Stimulated activated CD4-positive, alpha-beta T cell treated with anti-CD3 and anti-CD28 coated beads, Interleukin-4, amount 100 ng/mL, for 48 hours (primary cell): ENCODE results near the gene PLEKHG2.
A peak's percentile ranks its signal among the peaks of the same experiment; 100 is the strongest.

Experiments used
- DNase-seq, 2 donors: peaks; one replicate each; pipeline ENCODE4 v3.0.0-alpha.2; 2020; ENCODE audit warnings: low read depth in 2 of 2

Gene PLEKHG2

DNA sequence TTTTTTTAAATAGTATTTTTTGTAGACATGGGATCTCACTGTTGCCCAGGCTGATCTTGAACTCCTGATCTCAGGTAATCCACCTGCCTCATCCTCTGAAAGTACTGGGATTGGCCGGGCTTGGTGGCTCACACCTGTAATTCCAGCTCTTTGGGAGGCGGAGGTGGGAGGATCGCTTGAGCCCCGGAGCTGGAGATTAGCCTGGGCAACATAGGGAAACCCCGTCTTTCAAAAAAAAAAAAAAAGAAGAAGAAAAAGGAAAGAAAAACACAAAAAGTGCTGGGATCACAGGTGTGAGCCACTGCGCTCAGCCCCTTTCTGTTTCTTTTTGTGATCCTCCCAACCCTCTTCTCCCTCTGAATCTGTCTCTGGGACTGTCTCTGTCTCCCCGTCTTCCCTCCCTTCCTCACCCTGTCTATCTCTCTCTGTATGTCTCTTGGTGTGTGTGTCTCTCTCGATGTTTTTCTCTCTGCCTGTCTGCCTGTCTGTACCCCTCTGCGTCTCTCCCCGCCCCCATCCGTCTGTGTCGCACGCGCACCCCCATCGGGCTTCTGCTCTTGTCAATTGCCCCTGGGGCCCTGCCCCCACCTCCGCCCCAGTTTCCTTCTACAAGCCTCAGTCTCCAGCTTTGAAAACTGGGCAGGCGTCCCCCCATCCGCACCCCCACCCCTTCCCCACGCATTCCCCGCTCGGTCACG lies 6.4 kb upstream of the PLEKHG2 start:
- DNase-seq, result peak; percentile 73 to 77

DNA sequence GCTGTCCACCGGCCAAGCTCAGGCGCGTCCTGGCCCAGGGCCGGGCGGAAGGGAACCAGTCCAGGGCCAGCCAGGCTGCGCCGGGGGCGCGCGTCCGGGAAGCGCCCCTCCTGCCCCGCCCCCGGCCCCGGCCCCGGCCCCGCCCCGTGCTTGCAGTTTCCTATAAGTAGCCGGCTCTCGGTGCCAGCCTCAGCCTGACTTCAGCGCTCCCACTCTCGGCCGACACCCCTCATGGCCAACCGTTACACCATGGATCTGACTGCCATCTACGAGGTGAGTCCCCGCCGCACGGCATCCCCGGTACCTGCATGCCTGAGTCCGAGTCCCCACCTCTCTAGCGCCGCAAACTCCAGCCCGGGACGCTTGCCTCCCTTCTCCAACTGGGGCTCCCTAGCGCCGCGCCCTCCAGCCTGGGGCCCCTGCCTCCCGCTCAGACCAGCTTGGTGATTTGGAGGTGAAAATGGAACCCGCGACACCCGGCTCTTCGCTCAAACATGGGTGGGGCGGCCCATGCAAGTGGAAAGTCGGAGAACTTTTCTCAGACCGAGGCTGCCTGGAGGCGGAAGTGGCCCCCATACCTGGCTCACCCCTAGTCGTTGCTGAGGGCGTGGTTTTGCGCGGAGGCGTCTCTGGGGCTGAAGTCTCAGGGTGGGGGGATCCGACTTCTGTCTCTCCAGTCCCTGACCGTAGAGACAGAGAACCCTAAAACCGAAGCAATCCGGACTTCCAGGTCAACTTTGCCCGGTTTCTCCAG lies 5.6 kb upstream of the PLEKHG2 start, which contains the start of gene ZFP36:
TSS of gene ZFP36 (plus strand) at position 192 of the 754 bp plus-strand sequence. CDS start at position 250, 58 bp downstream.
- DNase-seq, result peak; percentile 78 to 88

DNA sequence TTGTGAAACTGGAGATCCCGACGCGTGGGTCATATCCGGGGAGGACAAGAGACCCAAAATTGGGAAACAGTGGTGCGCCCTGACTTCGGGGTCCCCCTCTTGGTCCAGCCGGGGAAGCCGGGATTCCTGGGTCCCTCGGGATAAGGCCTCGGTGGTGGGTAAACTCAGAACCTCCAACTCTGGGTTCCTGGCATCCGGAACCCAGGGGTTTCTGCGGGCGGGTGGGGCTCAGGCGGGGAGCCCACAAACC lies 5.1 kb upstream of the PLEKHG2 start:
- DNase-seq, result no peak

DNA sequence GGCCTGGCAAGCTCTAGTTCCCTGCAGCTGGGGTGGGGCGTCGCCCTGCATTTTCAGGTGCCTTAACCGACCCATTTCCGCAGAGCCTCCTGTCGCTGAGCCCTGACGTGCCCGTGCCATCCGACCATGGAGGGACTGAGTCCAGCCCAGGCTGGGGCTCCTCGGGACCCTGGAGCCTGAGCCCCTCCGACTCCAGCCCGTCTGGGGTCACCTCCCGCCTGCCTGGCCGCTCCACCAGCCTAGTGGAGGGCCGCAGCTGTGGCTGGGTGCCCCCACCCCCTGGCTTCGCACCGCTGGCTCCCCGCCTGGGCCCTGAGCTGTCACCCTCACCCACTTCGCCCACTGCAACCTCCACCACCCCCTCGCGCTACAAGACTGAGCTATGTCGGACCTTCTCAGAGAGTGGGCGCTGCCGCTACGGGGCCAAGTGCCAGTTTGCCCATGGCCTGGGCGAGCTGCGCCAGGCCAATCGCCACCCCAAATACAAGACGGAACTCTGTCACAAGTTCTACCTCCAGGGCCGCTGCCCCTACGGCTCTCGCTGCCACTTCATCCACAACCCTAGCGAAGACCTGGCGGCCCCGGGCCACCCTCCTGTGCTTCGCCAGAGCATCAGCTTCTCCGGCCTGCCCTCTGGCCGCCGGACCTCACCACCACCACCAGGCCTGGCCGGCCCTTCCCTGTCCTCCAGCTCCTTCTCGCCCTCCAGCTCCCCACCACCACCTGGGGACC lies 4.6 kb upstream of the PLEKHG2 start:
- no peak for DNase-seq

DNA sequence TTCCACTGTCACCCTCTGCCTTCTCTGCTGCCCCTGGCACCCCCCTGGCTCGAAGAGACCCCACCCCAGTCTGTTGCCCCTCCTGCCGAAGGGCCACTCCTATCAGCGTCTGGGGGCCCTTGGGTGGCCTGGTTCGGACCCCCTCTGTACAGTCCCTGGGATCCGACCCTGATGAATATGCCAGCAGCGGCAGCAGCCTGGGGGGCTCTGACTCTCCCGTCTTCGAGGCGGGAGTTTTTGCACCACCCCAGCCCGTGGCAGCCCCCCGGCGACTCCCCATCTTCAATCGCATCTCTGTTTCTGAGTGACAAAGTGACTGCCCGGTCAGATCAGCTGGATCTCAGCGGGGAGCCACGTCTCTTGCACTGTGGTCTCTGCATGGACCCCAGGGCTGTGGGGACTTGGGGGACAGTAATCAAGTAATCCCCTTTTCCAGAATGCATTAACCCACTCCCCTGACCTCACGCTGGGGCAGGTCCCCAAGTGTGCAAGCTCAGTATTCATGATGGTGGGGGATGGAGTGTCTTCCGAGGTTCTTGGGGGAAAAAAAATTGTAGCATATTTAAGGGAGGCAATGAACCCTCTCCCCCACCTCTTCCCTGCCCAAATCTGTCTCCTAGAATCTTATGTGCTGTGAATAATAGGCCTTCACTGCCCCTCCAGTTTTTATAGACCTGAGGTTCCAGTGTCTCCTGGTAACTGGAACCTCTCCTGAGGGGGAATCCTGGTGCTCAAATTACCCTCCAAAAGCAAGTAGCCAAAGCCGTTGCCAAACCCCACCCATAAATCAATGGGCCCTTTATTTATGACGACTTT lies 3.9 kb upstream of the PLEKHG2 start:
- no peak for DNase-seq

DNA sequence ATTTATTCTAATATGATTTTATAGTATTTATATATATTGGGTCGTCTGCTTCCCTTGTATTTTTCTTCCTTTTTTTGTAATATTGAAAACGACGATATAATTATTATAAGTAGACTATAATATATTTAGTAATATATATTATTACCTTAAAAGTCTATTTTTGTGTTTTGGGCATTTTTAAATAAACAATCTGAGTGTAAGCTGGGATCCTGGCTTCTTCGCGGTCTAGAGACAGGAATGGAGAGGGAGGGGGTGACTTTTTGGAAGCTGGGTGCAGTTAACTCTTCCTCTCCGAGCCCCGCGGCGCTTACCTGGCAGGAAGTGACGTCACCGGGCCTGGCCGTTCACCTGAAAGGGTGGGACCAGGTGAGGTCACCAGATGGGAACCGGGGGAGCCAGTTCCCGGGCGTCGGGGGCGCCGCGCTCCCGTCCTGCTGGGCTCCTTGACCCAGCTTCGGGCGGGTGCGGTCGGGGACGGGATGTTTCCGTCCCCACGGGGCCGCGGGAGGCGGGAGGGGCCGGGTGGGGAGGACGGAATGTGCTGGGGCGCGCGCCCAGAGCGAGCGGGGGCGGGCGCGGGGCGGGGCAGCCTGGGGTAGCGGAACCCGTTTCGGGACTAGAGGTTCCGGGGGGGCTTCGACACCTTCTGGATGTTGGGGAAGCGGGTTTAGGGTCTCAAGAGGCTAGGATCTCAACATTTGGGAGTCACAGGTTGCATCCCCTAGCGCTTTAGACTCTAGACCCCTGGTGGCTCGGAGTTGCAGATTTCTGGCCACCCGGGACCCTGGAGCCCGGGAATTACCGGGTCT lies 3.1 kb upstream of the PLEKHG2 start:
- peak; percentile 68 to 75 for DNase-seq

DNA sequence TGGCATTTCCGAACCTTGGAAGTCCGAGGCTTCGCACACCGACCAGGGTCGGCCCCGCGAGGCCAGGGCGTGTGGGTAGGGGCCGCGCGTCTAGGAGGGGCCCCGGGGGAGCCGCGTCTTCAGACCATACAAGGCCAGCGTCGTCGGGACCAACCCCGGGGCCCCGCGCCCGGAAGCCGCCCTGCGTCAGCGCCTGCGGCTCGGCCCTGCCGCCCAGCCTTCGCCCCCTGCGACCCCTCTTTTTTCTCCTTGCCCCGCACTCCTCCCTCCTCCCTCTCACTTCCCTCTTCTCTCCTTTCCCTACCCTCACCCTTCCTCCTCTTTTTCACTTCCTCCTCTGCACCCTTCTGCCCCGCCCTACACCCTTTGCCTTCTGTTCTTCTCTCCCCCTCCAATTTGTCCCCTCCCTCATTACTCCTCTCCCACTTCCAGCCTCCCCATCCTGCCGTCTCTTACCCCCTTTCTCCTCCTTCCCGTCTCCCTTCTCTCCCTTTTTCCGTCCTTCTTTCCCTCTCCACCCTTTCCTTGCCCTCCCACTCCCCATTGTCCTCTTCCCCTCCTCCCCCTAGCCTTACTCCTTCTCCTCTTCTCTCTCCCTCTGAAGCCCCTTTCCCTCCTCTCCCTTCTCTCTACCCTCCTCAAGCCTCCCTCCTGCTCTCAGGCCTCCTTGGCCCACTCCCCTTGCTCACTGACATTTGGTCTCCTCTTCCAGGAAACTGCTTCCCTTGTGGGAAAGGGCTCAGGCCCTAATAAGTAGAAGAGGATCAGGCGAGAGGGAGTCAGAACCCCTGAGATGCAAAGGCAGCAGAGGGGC lies 2.2 kb upstream of the PLEKHG2 start:
- DNase-seq, result no peak

DNA sequence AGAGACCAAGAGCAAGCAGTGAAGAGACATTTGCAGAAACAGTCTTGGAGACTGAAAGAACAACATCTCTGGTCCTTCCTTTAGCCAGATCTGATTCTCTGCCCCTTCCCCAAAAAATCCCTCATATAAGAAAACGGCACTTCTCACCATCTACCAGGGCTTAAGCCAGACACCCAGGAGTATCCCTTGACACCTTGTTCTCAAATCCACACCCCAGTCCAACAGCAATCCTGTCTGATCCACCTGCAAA lies 1.7 kb upstream of the PLEKHG2 start:
- no peak for DNase-seq

DNA sequence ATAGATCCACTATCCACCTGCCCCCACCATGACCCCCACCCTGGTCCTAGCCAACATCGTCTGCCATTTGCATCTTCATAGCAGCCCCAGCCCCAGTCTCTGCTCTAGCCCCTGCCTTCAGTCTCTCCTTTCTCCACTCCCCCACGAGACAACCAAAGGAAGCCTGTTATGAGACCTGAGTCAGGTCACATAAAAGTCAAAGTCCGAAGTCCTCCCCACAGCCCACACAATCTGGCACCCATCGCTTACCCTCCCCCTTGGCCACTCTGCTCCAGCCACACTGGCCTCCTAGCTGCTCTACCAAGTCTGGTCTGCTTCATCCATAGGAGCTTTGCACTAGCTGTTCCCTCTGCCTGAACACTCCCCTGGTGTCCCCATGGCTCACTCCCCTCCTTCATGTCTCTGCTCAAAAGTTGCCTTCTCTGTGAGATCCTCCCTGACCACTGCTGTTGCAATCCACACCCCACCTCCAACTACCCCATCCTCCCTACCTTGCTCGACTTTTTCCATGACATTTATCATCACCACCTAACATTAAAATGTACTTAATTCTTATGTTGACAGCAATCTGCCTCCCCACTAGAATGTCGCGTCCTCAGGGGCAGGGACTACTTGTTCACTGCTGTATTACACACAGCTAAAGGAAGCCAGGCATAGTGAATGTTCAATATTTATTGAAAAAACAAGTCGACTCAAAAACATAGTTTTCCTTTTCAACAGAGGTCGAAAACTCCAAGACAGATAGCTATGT lies 1.2 kb upstream of the PLEKHG2 start:
- DNase-seq, result no peak

DNA sequence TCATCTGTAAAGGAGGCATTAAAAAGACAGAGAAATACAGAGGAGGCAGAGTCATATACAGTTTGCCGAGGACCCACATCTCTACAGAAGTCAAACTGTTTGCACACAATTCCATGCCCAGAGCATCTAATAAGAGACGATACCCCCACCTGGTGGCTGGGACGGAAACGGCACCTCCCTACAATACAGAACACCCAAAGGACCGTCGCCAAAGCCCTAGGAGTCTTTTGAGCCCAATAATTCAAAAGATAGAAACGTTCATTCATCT lies 703 bp upstream of the PLEKHG2 start:
- peak; percentile 86 to 92 for DNase-seq

DNA sequence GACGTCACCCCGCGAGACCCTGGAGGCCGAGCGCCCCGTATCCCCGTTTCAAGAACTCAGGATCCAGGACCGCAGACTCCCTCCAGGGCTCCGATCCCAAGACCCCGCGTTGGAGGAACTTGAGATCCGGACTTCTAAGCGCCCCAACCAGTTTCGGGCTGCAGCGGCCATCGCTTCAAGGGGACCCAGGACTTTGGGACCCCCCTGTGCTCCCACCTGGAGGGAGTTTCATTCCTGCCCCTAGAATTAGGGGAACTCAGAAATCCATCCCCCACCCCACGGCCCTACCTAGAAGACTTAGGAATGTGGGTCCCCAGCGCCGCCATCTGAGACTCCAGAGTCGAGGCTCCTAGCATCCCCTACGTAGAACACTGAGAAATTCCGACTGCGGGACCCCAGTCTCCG lies 400 bp downstream of the PLEKHG2 start:
- DNase-seq, result no peak

DNA sequence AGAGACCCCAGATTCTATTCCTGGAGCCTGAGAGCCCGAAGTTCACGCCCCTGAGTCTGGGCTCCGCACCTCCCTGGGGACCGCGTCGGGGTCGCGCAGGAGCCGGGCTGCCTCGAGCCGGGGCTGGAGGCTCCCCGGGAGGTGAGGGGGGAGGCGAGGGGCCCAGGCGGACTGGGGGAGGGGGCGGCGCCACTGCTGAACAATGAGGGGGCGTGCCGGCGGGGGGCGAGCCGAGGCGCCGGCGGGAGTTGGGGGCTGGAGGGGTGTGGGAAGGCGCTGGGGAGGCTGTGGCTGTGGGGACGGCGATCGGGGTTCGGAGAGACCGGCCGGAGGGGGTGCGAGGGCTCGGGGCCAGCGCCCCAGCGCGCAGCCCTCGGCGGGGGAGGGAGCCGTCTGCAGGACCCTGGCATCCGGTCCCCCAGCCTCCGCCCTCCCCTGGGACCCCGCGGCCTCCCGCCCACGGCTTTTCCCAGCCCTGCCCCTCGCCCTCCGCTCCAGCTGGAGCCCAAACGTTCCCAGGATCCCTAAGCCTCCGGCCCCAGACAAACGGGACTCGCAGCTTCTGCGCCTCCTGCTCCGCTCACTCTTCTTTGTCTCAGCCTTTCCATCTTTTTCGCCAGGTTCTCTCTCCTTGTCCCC lies 922 bp downstream of the PLEKHG2 start:
- DNase-seq, result no peak

DNA sequence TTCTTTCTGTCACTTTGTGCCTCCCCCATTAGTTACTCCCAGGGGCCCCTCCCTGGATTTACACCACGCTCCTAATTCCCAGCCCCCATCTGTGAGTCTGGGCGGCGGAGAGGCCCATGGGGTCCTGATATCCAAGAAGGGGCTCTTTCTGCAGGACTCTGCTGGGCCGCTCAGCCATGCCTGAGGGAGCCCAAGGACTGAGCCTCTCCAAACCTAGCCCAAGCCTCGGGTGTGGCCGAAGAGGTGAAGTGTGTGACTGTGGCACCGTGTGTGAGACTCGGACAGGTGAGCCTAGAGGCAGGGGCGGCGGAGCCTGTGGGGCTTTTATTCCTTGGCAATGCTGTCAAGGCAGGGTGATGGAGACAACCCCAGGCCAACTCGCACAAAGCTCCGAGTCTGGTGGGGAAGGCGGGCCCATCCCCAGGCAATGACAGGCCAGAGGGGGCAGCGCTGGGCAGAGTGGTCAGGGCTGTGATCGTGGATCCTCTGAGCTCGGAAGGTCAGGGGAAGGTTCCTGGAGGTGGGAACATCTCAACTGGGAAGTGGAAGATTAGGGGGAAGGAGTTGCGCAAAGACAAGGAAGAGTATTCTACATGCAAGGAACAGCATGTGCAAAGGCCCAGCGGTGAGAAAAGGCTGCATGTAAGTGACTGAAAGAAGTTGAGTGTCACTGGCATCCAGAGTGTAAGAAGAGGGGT lies 1.6 kb downstream of the PLEKHG2 start:
- DNase-seq, result no peak

DNA sequence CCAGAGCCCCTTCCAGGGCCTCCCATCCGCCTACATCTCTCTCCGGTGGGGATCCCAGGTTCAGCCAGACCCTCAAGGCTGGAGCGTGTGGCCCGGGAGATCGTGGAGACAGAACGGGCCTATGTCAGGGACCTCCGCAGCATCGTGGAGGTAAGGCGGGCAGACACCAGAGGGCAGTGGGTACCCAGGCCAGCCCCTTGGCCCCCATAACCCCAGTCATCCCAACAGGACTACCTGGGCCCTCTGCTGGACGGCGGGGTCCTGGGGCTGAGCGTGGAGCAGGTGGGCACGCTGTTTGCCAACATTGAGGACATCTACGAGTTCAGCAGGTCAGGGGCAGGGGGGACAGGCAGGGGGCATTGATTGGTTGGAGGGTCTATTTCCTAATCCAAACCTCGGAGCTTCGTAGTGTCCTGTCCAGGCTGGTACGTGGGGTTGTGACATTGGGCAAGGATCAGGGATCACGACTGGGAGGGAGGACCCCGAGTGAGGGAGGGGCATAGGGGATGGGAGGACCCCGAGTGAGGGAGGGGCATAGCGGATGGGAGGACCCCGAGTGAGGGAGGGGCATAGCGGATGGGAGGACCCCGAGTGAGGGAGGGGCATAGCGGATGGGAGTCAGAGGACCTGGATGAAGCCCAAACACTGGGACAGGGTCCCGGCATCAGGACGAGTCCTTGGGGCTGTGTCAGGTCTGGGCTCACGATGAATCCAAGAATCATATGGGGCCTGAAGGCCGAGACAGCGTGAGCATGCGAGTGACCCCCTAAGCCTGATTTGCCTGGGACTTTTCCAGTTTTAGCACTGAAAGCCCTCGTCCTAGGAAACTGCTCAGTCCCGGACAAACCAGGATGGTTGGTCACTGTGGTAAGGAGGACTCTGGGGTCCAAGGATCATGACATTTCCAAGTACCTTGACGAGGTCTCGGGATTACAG lies 2.9 kb downstream of the PLEKHG2 start:
- DNase-seq, result no peak

DNA sequence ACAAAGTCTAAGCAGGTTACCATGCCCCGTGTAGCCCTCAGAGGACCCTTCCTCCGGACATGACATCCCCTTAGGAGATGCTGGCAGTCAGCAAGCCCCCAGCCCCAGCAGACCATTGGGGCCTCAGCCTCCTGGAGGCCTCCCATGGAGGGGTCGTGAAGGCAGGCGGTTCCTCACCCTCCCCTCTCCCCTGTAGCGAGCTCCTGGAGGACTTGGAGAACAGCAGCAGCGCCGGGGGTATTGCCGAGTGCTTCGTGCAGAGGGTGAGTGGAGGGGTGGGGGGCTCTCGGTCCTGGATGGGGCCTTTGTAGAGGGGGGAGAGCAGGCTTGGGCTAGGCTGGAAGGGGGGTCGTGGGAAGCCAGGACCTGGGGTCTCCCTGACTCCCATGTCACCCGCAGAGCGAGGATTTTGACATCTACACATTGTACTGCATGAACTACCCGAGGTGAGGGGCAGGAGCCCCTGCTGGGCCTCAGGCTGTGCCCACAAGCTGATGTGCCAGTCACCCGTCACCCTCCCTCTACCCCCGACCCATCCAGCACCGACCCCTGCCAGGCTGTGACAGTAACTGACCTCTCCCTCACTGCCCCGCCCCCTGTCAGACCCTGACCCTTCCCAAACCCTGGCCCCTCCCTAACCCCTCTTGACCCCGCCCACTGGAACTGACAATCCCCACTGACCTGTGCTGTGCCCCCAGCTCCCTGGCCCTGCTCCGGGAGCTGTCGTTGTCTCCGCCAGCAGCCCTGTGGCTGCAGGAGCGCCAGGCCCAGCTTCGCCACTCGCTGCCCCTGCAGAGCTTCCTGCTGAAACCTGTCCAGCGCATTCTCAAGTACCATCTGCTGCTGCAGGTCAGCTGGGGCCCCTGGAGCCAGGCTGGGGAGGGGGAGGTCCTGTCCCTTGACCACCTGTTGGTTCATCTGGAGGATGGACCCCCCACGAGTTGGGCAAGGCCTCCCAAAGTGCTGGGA lies 4.0 kb downstream of the PLEKHG2 start:
- DNase-seq, result no peak

DNA sequence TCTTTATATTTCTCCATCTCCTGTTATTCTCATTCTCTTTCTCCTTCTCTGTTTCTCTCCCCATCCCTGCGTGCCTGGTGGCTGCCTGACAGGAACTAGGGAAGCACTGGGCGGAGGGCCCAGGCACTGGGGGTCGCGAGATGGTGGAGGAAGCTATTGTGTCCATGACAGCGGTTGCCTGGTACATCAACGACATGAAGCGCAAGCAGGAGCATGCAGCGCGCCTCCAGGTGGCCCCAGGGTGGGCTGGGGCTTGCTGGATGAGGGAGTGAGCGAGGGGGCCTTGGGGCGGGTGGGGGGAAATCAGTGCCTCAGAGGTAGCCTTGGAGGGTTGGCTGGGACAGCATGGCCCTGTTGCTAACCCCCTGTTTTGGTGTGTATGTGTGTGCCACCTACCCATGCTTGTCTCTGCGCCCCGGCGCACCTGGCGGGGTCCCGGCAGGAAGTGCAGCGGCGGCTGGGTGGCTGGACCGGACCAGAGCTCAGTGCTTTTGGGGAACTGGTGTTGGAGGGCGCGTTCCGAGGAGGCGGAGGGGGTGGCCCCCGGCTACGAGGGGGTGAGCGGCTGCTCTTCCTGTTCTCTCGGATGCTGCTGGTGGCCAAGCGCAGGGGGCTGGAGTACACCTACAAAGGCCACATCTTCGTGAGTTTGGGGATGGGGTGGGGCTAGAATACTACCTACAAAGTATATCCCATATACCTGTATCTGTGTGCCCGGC lies 5.2 kb downstream of the PLEKHG2 start:
- DNase-seq, result no peak
